ENCODE measurements around the gene MYL3.

- TF ChIP-seq POLR2AphosphoS5 (IDR thresholded peaks at IDR 0.05), result no peak
- TF ChIP-seq CTCF (IDR thresholded peaks at IDR 0.05), result no peak
Observed at GRCh38 chr3:46905213-46905560, 41.9 kb upstream of the MYL3 start.

All from breast epithelium (tissue), 3 donors.